Renal cortex interstitium (tissue), 15 donors: Measurements from ENCODE around the gene LRRC8B. TPM values are rescaled to one million over a fixed set of nuclear protein-coding genes. Genes with fewer than 3 reads are reported as not detected.
"Not testable (repeated sequence)": the region's sequence is repeated elsewhere in the genome, so short reads cannot be mapped to it uniquely, and the experiment has no call there.

Experiments
- DNase-seq, 11 donors: peaks; one replicate each; pipeline ENCODE4 v3.0.0-alpha.2; 2013; ENCODE audit warnings: low read depth in 9 of 11, low spot score in 4 of 11; ENCODE audit errors: extremely low read depth in 1 of 11
- long read RNA-seq, 16 experiments: transcript quantifications; one replicate each; lab custom pipeline, GENCODE V29; 2026
- polyA plus RNA-seq, 3 donors: library from polyadenylated mRNA; unstranded; fragments of 120-200 nt; gene quantifications; one replicate each; pipeline ENCODE4 v1.2.1, GENCODE V29; 2013; ENCODE audit not compliant: insufficient read length in 3 of 3

LRRC8B gene
- polyA plus RNA-seq: 1 to 10 TPM; 8.2 to 9.3 (median 8.7) TPM
- long read RNA-seq, donor 1, full-length matches to known transcripts: 1 of 1 reads
- long read RNA-seq, donor 1, partial matches to known transcripts: 0 of 1 reads
- long read RNA-seq, donor 1, other reads (novel, unspliced or antisense): 0 of 1 reads
- long read RNA-seq, donor 2, full-length matches to known transcripts: 1 of 1 reads
- long read RNA-seq, donor 2, partial matches to known transcripts: 0 of 1 reads
- long read RNA-seq, donor 2, other reads (novel, unspliced or antisense): 0 of 1 reads
- long read RNA-seq, donor 3, full-length matches to known transcripts: 1 of 1 reads
- long read RNA-seq, donor 3, partial matches to known transcripts: 0 of 1 reads
- long read RNA-seq, donor 3, other reads (novel, unspliced or antisense): 0 of 1 reads
- long read RNA-seq, donor 4: 0 reads
- long read RNA-seq, donor 5: 0 reads
- long read RNA-seq, donor 6, full-length matches to known transcripts: 1 of 1 reads
- long read RNA-seq, donor 6, partial matches to known transcripts: 0 of 1 reads
- long read RNA-seq, donor 6, other reads (novel, unspliced or antisense): 0 of 1 reads
- long read RNA-seq, donor 7, full-length matches to known transcripts: 1 of 1 reads
- long read RNA-seq, donor 7, partial matches to known transcripts: 0 of 1 reads
- long read RNA-seq, donor 7, other reads (novel, unspliced or antisense): 0 of 1 reads
- long read RNA-seq, donor 8, full-length matches to known transcripts: 1 of 1 reads
- long read RNA-seq, donor 8, partial matches to known transcripts: 0 of 1 reads
- long read RNA-seq, donor 8, other reads (novel, unspliced or antisense): 0 of 1 reads
- long read RNA-seq, donor 9, full-length matches to known transcripts: 1 of 1 reads
- long read RNA-seq, donor 9, partial matches to known transcripts: 0 of 1 reads
- long read RNA-seq, donor 9, other reads (novel, unspliced or antisense): 0 of 1 reads
- long read RNA-seq, donor 10: 0 reads
- long read RNA-seq, donor 11, full-length matches to known transcripts: 1 of 1 reads
- long read RNA-seq, donor 11, partial matches to known transcripts: 0 of 1 reads
- long read RNA-seq, donor 11, other reads (novel, unspliced or antisense): 0 of 1 reads
- long read RNA-seq, donor 12: 0 reads
- long read RNA-seq, donor 13, full-length matches to known transcripts: 2 of 2 reads
- long read RNA-seq, donor 13, partial matches to known transcripts: 0 of 2 reads
- long read RNA-seq, donor 13, other reads (novel, unspliced or antisense): 0 of 2 reads
- long read RNA-seq, donor 14, full-length matches to known transcripts: 1 of 1 reads
- long read RNA-seq, donor 14, partial matches to known transcripts: 0 of 1 reads
- long read RNA-seq, donor 14, other reads (novel, unspliced or antisense): 0 of 1 reads
- long read RNA-seq, donor 15, full-length matches to known transcripts: 1 of 1 reads
- long read RNA-seq, donor 15, partial matches to known transcripts: 0 of 1 reads
- long read RNA-seq, donor 15, other reads (novel, unspliced or antisense): 0 of 1 reads
- long read RNA-seq, donor 16, full-length matches to known transcripts: 4 of 4 reads
- long read RNA-seq, donor 16, partial matches to known transcripts: 0 of 4 reads
- long read RNA-seq, donor 16, other reads (novel, unspliced or antisense): 0 of 4 reads

- peak; percentile 54 to 88 (median 83) for DNase-seq
Observed at GRCh38 chr1:89524369-89525168, at the start of gene LRRC8B. TSS of gene LRRC8B (plus strand) at chr1:89524829. CDS start at chr1:89582651, 57,822 bp downstream.

DNA sequence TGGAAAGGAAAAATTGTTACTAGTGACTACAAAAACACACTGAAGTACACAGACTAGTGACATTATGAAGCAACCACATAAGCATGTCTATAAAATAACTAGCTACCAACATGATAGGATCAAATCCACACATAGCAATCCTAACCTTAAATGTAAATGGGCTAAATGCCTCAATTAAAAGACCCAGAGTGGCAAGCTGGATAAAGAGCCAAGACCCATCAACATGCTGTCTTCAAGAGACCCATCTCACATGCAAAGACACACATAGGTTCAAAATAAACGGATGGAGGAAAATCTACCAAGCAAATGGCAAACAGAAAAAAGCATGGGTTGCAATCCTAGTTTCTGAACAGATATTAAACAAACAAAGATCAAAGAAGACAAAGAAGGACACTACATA is 49.4 kb upstream of the LRRC8B start:
- no peak for DNase-seq

DNA sequence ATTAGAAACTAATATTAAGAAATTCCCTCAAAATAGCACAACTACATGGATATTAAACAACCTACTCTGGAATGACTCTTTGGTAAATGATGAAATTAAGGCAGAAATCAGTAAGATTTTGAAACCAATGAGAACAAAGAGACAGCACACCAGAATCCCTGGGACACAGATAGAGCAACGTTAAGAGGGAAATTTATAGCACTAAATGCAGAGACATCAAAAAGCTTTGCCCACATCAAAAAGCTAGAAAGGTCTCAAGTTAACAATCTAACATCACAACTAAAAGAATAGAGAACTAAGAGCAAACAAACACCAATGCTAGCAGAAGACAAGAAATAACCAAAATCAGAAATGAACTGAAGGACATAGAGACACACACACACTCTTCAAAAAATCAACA is 48.6 kb upstream of the LRRC8B start:
- no peak for DNase-seq

- peak; percentile 57 to 81 (median 72) for DNase-seq
Observed at GRCh38 chr1:89483010-89483756, 41.4 kb upstream of the LRRC8B start.

DNA sequence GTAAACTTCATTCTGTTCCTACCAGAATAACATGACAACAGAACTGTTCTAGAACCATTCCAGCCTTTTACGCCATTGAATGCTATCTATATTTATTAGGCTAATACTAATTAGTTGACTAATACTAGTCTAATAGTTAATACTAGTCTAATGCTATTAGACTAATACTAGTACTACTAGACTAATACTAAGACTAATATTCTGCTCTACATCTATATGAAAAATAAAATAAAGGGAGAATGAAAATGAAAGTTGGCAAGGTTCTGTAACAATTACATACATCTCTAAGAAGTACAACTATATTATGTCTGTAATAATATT is 40.9 kb upstream of the LRRC8B start:
- DNase-seq: no peak

- DNase-seq: no peak
Observed at GRCh38 chr1:89484092-89485038, 40.3 kb upstream of the LRRC8B start.

DNA sequence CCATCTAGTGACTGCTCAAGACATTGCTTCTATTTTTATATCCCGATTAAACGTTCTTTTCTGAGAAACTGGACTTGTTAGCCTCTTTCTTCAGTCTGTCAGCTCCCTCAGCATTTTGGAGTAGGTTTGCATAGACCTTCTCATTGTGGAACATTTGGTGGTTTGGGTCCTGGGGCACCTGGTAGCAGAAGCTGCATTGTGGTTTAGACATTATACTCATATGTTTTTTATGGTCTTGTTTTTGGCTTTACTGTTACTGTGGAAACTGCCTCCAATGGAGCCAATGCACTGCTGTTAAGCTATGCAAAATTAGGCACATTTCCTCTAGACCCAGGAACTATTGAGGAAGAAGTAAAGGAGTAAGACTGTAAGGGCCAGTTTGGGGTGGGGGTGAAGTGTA is 36.7 kb upstream of the LRRC8B start:
- DNase-seq: no peak

DNA sequence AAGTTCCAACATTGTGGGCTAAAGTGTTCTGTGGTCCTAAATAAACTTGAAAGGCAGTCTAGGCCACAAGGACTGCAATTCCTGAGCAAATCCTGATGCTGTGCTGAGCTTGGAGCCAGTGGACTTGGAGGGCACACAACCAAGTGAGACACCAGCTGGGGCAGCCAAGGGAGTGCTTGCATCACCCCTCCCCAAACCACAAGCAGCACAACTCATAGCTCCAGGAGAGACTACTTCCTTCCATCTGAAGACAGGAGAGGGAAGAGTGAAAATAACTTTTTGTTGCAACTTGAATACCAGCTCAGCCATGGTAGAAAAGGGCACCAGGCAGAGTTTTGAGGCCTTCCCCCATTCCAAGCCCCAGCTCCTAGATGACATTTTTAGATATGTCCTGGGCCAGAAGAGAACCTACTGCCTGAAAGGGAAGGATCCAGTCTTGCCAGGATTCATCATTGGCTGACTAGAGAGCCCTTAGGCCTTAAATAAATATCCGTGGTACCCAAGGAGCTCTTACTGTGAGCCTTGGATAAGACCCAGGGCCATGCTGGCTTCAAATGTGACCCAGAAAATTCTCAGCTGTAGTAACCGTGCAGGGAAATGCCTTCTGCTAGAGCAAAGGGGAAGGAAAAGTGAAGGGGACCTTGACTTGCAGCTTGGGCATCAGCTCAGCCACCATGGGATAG is 35.4 kb upstream of the LRRC8B start:
- no peak for DNase-seq

GRCh38 chr1:89490389-89490788 is 34.2 kb upstream of the LRRC8B start:
- DNase-seq: no peak

GRCh38 chr1:89499320-89499719 is 25.3 kb upstream of the LRRC8B start:
- DNase-seq: no peak

GRCh38 chr1:89502042-89502441 is 22.6 kb upstream of the LRRC8B start:
- no peak for DNase-seq

DNA sequence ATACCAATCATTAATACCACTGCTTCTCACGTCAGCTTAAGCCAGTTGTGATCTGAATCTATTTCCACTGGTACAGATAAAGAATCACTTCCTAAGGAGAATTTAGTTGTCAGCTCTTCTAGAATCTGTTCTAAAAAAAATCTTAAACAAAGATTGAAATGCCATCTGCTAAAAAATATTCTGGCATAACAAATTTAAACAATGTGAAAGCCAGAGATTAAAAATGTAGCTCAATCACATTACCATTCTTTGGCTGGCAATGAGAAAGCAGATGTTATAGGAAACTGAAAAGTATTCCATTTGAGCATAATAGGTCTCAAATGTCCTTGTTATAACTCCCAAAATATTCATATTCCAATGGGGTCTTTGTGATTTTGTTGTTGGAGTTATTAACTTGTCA is 21.7 kb upstream of the LRRC8B start:
- no peak for DNase-seq

DNA sequence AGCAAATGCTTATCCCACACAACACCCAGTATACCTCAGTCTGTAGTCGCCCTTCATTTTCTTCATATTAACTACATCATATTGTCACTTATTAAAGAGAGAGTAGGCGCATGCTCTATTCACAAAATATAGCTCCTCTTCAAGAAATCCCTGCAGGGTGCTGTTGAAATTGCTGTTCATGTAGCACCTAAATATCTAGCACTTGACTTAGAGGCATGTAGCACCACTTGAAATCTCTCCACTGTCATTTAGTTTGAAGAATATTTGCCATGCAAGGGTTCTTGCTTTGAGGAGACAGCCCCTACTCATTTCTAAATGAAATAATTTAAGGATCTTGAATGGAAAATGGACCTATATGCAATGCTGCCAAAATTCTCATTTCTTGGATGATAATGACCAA is 20.9 kb upstream of the LRRC8B start:
- no peak for DNase-seq

DNA sequence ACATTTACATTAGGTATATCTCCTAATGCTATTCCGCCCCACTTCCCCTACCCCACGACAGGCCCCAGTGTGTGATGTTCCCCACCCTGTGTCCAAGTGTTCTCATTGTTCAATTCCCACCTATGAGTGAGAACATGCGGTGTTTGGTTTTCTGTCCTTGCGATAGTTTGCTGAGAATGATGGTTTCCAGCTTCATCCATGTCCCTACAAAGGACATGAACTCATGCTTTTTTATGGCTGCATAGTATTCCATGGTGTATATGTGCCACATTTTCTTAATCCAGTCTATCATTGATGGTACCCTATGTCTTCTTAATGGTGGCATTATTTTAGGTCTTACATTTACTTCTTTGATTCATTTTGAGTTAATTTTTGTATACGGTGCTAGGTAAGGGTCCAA is 14.6 kb upstream of the LRRC8B start:
- not testable (repeated sequence) for DNase-seq

GRCh38 chr1:89512996-89513720 is 11.5 kb upstream of the LRRC8B start:
- DNase-seq: no peak
